ENCODE data around the gene MNAT1. TPM values are rescaled to one million over a fixed set of nuclear protein-coding genes. Genes with fewer than 3 reads are reported as not detected.

Gene MNAT1
- total RNA-seq, 1 experiment from 2014 or later = 95.7 TPM

GRCh38 chr14:60862283-60862682 is 127.7 kb downstream of the MNAT1 start:
- intact Hi-C loops (cut with micrococcal nuclease) = loop anchor here (5.0 kb wide), 4 partner anchors 105 to 335 kb away; partner anchors contain the start of gene SIX4
- H4K20me1 ChIP-seq (ENCODE audit: low read length) = no peaks in the 10 kb centered on the region
- H3F3A ChIP-seq (ENCODE audit: low read length, unreplicated experiment) = no peaks in the 10 kb centered on the region
- peaks cover 20% of the 10 kb centered on the region for H3K4me1 ChIP-seq (ENCODE audit: insufficient read depth, low read length)
- ChIA-PET CTCF (no interaction called here), POLR2A (ENCODE audit: unreplicated experiment) (interaction anchor here (0.6 kb wide), 1 partner anchor 11 kb away, joined by 3 read pairs; no protein-coding TSS in a partner anchor)
- DNase-seq (peak; percentile 92), ATAC-seq (peak; percentile 57)
- H3K9me2 ChIP-seq (replicated peaks; ENCODE audit: low read length) = no peaks in the 10 kb centered on the region
- peak overlapping the region; percentile 17 for H3K4me2 ChIP-seq (ENCODE audit: low read length)
- no peaks in the 10 kb centered on the region for H3K27me3 ChIP-seq (ENCODE audit: low read length)
- H3K9me3 ChIP-seq (ENCODE audit: low read length) = no peaks in the 10 kb centered on the region
- no peak for TF ChIP-seq CTCF (conservative IDR thresholded peaks at IDR 0.05; ENCODE audit: low read depth, low read length)
- no peak for TF ChIP-seq EZH2 (IDR thresholded peaks at IDR 0.05; ENCODE audit: low read length, unreplicated experiment)
- no peak for TF ChIP-seq EZH2phosphoT487 (IDR thresholded peaks at IDR 0.05; ENCODE audit: borderline replicate concordance, low read length)
- H3K27ac ChIP-seq (ENCODE audit: low read length) = no peak overlapping the region
- no peaks in the 10 kb centered on the region for H3K36me3 ChIP-seq (ENCODE audit: low read depth, low read length)
- no peak overlapping the region for H3K9ac ChIP-seq (ENCODE audit: low read length)
- no TSS peak for BruUV-seq (replicated peaks)
- H3K79me2 ChIP-seq (ENCODE audit: low read length) = 0 out of 2 replicates have a peak, but pooled peaks cover 6% of the 10 kb centered on the region
- H3K4me3 ChIP-seq (ENCODE audit: low read length) = no peak overlapping the region
- H2AFZ ChIP-seq (ENCODE audit: low read length) = no peak overlapping the region

- ATAC-seq (no peak), DNase-seq (no peak)
- H3F3A ChIP-seq (ENCODE audit: low read length, unreplicated experiment) = no peaks in the 10 kb centered on the region
- H3K27me3 ChIP-seq (ENCODE audit: low read length) = no peaks in the 10 kb centered on the region
- H3K9ac ChIP-seq (ENCODE audit: low read length) = no peak overlapping the region
- TF ChIP-seq EZH2 (IDR thresholded peaks at IDR 0.05; ENCODE audit: low read length, unreplicated experiment) (no peak), EZH2phosphoT487 (IDR thresholded peaks at IDR 0.05; ENCODE audit: borderline replicate concordance, low read length) (no peak), CTCF (conservative IDR thresholded peaks at IDR 0.05; ENCODE audit: low read depth, low read length) (no peak)
- POLR2A ChIA-PET (ENCODE audit: unreplicated experiment) = no interaction called here
- H2AFZ ChIP-seq (ENCODE audit: low read length) = no peak overlapping the region
- H3K9me2 ChIP-seq (replicated peaks; ENCODE audit: low read length) = no peaks in the 10 kb centered on the region
- no peak overlapping the region for H3K4me3 ChIP-seq (ENCODE audit: low read length)
- H3K27ac ChIP-seq (ENCODE audit: low read length) = no peak overlapping the region
- H3K4me2 ChIP-seq (ENCODE audit: low read length) = no peak overlapping the region
- intact Hi-C loops (cut with micrococcal nuclease) = loop anchor here (5.0 kb wide), 4 partner anchors 106 to 334 kb away; partner anchors contain the start of gene SIX4
- H3K9me3 ChIP-seq (ENCODE audit: low read length) = no peaks in the 10 kb centered on the region
- H3K4me1 ChIP-seq (ENCODE audit: insufficient read depth, low read length) = peaks cover 30% of the 10 kb centered on the region
- H4K20me1 ChIP-seq (ENCODE audit: low read length) = no peaks in the 10 kb centered on the region
- CTCF ChIA-PET = interaction anchor here (0.8 kb wide), 1 partner anchor 206 kb away, joined by 3 read pairs; no protein-coding TSS in a partner anchor
- BruUV-seq (replicated peaks) = no TSS peak
- 0 out of 2 replicates have a peak, but pooled peaks cover 6% of the 10 kb centered on the region for H3K79me2 ChIP-seq (ENCODE audit: low read length)
- no peaks in the 10 kb centered on the region for H3K36me3 ChIP-seq (ENCODE audit: low read depth, low read length)
These were observed 128.7 kb downstream of the MNAT1 start for GRCh38 chr14:60863249-60863648.

- H3K9ac ChIP-seq (ENCODE audit: low read length) = no peak overlapping the region
- H3K4me3 ChIP-seq (ENCODE audit: low read length) = no peak overlapping the region
- TF ChIP-seq CTCF (conservative IDR thresholded peaks at IDR 0.05; ENCODE audit: low read depth, low read length) = no peak
- H2AFZ ChIP-seq (ENCODE audit: low read length) = no peak overlapping the region
- ATAC-seq = no peak
- no peak overlapping the region for H3K4me2 ChIP-seq (ENCODE audit: low read length)
- H3K27me3 ChIP-seq (ENCODE audit: low read length) = no peaks in the 10 kb centered on the region
- H3K36me3 ChIP-seq (ENCODE audit: low read depth, low read length) = no peaks in the 10 kb centered on the region
- H3K27ac ChIP-seq (ENCODE audit: low read length) = no peak overlapping the region
- H3K9me2 ChIP-seq (replicated peaks; ENCODE audit: low read length) = no peaks in the 10 kb centered on the region
- intact Hi-C loops (cut with micrococcal nuclease) = no loop called here
- ChIA-PET POLR2A (ENCODE audit: unreplicated experiment) (interaction anchor here (0.7 kb wide), 1 partner anchor 368 kb away, joined by 3 read pairs; no protein-coding TSS in a partner anchor), CTCF (no interaction called here)
- H3F3A ChIP-seq (ENCODE audit: low read length, unreplicated experiment) = no peaks in the 10 kb centered on the region
- H3K9me3 ChIP-seq (ENCODE audit: low read length) = no peaks in the 10 kb centered on the region
- no peaks in the 10 kb centered on the region for H4K20me1 ChIP-seq (ENCODE audit: low read length)
- no TSS peak for BruUV-seq (replicated peaks)
- 0 out of 2 replicates have a peak, but pooled peaks cover 6% of the 10 kb centered on the region for H3K79me2 ChIP-seq (ENCODE audit: low read length)
- DNase-seq = no peak
- peaks cover 30% of the 10 kb centered on the region for H3K4me1 ChIP-seq (ENCODE audit: insufficient read depth, low read length)
These were observed 131.0 kb downstream of the MNAT1 start for GRCh38 chr14:60865378-60866127.

Measured in PC-3 (cell line).